GM06990 (cell line): ENCODE results near the gene PRKCE.

Experiments
- DNase-seq: peaks from one replicate; pipeline ENCODE4 v3.0.0-alpha.2; 2011; ENCODE audit not compliant: insufficient read length; ENCODE audit errors: extremely low read depth
- H3K27me3 ChIP-seq: replicated peaks from 2 replicates; pipeline ENCODE4 v1.6.0; 2011; ENCODE audit warnings: low read length; ENCODE audit not compliant: control insufficient read depth, insufficient read depth
- H3K36me3 ChIP-seq: 2 replicates; pipeline ENCODE4 v1.5.1; 2011; ENCODE audit warnings: low read length; ENCODE audit not compliant: control insufficient read depth, insufficient read depth
- H3K4me3 ChIP-seq: replicated peaks from 2 replicates; pipeline ENCODE4 v1.5.1; 2011; ENCODE audit warnings: low read depth, mild to moderate bottlenecking, control low read depth, low read length
- TF ChIP-seq, protein P1 (sequence below): IDR thresholded peaks from 2 replicates; pipeline ENCODE4 v1.5.1; 2011; ENCODE audit warnings: low read length, control low read depth, mild to moderate bottlenecking, inconsistent platforms; ENCODE audit not compliant: insufficient read depth, poor library complexity, severe bottlenecking

Gene PRKCE

DNA sequence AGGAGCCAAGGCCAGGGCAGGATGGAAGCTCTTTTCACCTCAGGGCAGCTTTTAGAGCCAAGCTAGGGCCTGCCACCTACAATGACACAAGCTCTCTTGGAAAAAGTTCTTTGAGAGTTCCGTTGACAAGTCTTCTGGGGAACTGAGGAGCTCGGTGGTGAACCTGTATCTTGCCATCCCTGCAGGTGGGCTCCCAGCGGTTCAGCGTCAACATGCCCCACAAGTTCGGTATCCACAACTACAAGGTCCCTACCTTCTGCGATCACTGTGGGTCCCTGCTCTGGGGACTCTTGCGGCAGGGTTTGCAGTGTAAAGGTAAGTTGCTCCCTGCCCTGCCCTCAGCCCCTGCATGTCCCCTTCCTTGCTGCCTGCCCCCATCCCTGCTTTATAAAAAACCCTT is 332.9 kb downstream of the PRKCE start:
- Histone ChIP-seq H3K4me3 (no peak overlapping the region), H3K36me3 (no peaks in the 10 kb centered on the region), H3K27me3 (no peaks in the 10 kb centered on the region; the same call in 1 of the 2 replicates)
- TF ChIP-seq, protein P1, sequence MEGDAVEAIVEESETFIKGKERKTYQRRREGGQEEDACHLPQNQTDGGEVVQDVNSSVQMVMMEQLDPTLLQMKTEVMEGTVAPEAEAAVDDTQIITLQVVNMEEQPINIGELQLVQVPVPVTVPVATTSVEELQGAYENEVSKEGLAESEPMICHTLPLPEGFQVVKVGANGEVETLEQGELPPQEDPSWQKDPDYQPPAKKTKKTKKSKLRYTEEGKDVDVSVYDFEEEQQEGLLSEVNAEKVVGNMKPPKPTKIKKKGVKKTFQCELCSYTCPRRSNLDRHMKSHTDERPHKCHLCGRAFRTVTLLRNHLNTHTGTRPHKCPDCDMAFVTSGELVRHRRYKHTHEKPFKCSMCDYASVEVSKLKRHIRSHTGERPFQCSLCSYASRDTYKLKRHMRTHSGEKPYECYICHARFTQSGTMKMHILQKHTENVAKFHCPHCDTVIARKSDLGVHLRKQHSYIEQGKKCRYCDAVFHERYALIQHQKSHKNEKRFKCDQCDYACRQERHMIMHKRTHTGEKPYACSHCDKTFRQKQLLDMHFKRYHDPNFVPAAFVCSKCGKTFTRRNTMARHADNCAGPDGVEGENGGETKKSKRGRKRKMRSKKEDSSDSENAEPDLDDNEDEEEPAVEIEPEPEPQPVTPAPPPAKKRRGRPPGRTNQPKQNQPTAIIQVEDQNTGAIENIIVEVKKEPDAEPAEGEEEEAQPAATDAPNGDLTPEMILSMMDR, result no peak
- DNase-seq, result no peak

DNA sequence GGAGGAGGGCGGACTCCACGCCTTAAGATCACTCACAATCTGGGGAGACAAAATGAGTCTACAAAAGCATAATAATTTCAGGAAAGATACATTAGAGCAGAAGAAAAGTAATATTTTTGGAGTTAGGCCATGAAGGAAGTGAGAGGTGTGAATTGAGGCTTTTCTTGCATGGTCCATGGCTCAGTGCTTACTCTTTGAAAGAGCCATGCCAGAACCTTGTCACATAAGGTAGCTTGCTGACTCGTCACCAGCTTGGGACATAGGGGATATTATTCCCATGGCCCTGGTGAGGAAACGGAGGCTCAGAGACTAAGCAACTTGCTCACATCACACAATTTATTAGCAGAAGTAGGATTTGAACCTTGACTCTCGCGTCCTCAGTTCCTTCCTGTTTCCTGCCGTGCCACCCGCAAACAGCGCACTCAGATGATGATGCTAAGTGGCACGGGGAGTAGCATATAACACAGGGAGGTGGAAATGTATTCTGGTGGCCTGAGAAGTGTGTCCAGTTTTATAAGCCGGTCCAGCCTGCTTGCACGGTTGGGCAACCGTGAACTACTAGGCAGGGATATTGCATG is 333.5 kb downstream of the PRKCE start:
- no peak overlapping the region for H3K4me3 ChIP-seq
- H3K27me3 ChIP-seq, result no peaks in the 10 kb centered on the region; the same call in 1 of the 2 replicates
- no peaks in the 10 kb centered on the region for H3K36me3 ChIP-seq
- no peak for DNase-seq
- TF ChIP-seq, protein P1, result no peak

DNA sequence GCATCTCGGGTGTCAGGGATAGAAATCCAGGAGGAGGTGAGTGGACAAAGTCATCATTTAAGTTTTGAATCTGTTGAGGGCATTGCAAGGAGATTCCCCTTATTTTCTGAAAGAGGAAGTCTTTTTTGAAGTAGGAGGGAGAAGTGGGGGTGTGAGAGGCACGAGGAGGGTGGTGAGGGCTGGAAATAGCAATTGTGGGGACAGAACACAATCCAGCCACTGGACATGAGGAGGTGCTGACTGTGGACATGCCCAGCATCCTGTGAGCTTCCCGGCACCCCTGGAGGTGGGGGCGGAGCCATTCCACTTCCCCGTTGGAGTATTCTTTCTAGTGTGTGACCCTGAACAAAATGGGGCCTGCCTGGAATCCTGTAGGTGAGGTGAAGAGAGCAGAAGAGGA is 335.0 kb downstream of the PRKCE start:
- H3K36me3 ChIP-seq, result no peaks in the 10 kb centered on the region
- DNase-seq, result no peak
- H3K4me3 ChIP-seq, result no peak overlapping the region
- TF ChIP-seq, protein P1, result no peak
- H3K27me3 ChIP-seq, result no peaks in the 10 kb centered on the region; the same call in 1 of the 2 replicates

DNA sequence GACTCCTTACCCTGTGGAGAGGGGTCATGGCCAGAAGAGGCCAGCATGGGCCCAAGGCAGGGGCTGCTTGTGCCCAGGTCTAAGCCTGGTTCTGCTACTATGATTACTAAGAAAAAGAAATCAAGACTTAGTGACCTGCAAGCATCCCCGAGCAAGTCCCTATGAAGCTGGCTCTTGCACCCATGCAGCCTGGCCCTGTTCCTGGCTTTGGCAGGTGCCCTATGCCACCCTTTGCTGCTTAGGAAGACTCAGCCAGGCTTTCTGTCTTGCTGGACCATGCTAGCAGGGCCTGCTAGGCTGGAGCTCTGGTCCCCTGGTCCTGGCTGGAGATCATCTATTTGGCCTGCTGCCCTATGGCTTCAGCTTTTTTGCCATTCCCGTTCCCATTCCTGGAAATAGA is 336.4 kb downstream of the PRKCE start:
- Histone ChIP-seq H3K36me3 (no peaks in the 10 kb centered on the region), H3K4me3 (no peak overlapping the region), H3K27me3 (no peaks in the 10 kb centered on the region)
- TF ChIP-seq, protein P1, result no peak
- no peak for DNase-seq

DNA sequence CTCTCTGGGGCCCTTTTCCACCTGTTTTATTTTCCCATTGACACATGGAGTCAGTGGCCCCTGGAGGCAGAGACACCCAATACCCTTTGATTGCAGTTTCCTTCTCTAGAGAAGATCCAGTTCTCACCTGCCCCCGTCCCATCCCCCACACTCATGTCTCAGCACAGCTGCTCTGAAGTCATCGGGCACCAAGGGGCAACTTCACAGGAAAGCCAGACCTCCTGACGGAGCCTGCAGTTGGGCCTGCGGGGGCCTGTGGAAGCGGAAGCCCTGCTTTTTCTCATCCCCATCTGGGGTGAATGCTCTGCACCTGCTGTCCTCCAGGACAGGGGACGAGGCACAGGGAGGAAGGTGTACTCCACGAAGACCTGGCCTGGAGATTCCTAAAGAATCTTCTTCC is 337.4 kb downstream of the PRKCE start:
- DNase-seq, result no peak
- TF ChIP-seq, protein P1, result no peak
- Histone ChIP-seq H3K36me3 (no peaks in the 10 kb centered on the region), H3K4me3 (no peak overlapping the region), H3K27me3 (no peaks in the 10 kb centered on the region)

DNA sequence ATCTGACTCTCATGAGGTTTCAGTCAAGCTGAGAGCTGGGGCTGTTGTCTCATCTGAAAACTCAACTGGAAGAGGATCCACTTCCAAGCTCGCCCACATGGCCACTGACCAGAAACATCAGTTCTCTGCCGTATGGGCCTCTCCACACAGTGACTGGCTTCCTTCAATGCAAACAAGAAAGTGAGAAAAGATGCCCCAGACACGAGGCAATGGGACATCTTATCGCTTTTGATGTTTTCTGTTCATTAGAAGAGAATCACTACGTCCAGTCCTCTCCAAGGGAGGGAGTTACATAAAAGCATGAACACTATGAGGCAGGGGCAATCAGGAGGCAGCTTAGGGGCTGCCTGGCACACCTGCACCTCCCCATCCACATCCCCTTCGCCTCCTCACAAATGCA is 338.7 kb downstream of the PRKCE start:
- TF ChIP-seq, protein P1, result no peak
- H3K36me3 ChIP-seq, result no peaks in the 10 kb centered on the region
- H3K4me3 ChIP-seq, result no peak overlapping the region
- no peak for DNase-seq
- H3K27me3 ChIP-seq, result no peaks in the 10 kb centered on the region
